HepG2 (cell line): ENCODE measurements around the gene SH3BP2. TPM values are rescaled to one million over a fixed set of nuclear protein-coding genes. Genes with fewer than 3 reads are reported as not detected.

Experiments
- ARID4A ChIP-seq: sonication (generic); formaldehyde crosslinking; IDR thresholded peaks from 2 replicates; pipeline ENCODE4 v1.5.0; 2020; ENCODE audit warnings: mild to moderate bottlenecking, missing genetic modification reagents, borderline replicate concordance
- ATF7 ChIP-seq, 2 experiments: fragments of 450-650 bp in 1 of 2; sonication (generic) in 1 of 2; formaldehyde crosslinking in 1 of 2; IDR thresholded peaks; 2 replicates each; pipeline versions ENCODE4 v1.4.0 to v1.6.1; 2016 to 2020; ENCODE audit warnings: antibody characterized with exemption in 1 of 2, mild to moderate bottlenecking in 1 of 2, missing genetic modification reagents in 1 of 2
- BATF2 ChIP-seq: sonication (generic); formaldehyde crosslinking; IDR thresholded peaks from 2 replicates; pipeline ENCODE4 v1.8.0; 2022; ENCODE audit warnings: mild to moderate bottlenecking, missing genetic modification reagents, moderate library complexity
- BORCS8-MEF2B ChIP-seq: sonication (generic); formaldehyde crosslinking; IDR thresholded peaks from 2 replicates; pipeline ENCODE4 v1.8.0; 2022; ENCODE audit warnings: mild to moderate bottlenecking, missing genetic modification reagents
- HNF4G ChIP-seq, 2 experiments: sonication (generic) in 1 of 2; formaldehyde crosslinking in 1 of 2; IDR thresholded peaks; 2 replicates each; pipeline versions ENCODE4 v1.4.0 to v1.6.1; 2011 to 2020; ENCODE audit warnings: borderline replicate concordance in 2 of 2, low read depth in 2 of 2, mild to moderate bottlenecking in 2 of 2, low read length in 1 of 2, missing genetic modification reagents in 1 of 2, moderate library complexity in 1 of 2
- KLF12 ChIP-seq: sonication (generic); formaldehyde crosslinking; IDR thresholded peaks from 2 replicates; pipeline ENCODE4 v1.4.0; 2020; ENCODE audit warnings: missing genetic modification reagents, borderline replicate concordance
- POLR2AphosphoS2 ChIP-seq: IDR thresholded peaks from 2 replicates; pipeline ENCODE4 v1.6.1; 2011; ENCODE audit warnings: low read depth, low read length, improper control_type of control experiment
- ZBTB1 ChIP-seq: sonication (generic); formaldehyde crosslinking; IDR thresholded peaks from 2 replicates; pipeline ENCODE4 v1.4.0; 2020; ENCODE audit warnings: missing genetic modification reagents, borderline replicate concordance
- ZFP82 ChIP-seq: sonication (generic); formaldehyde crosslinking; IDR thresholded peaks from 2 replicates; pipeline ENCODE4 v1.5.1; 2020; ENCODE audit warnings: mild to moderate bottlenecking, missing genetic modification reagents, borderline replicate concordance
- ZNF543 ChIP-seq: sonication (generic); formaldehyde crosslinking; IDR thresholded peaks from 2 replicates; pipeline ENCODE4 v1.4.0; 2020; ENCODE audit warnings: mild to moderate bottlenecking, missing genetic modification reagents
- ZNF546 ChIP-seq: sonication (generic); formaldehyde crosslinking; conservative IDR thresholded peaks from 2 replicates; pipeline ENCODE4 v1.8.1; 2023; ENCODE audit warnings: mild to moderate bottlenecking, missing genetic modification reagents
- polyA plus RNA-seq, 8 experiments: library from polyadenylated mRNA; depleted of rRNA in 3 of 8; stranded (reverse) in 7 of 8; unstranded in 1 of 8; fragments of >200 nt; fragmentation: Illumina TruSeq in 4 of 8; extraction: Trizol in 4 of 8; gene quantifications; 2 replicates each; pipeline versions ENCODE4 v1.2.1 to v1.2.3, GENCODE V29; 2011 to 2016; ENCODE audit warnings: low read depth in 4 of 8, missing spikeins in 1 of 8, mixed read lengths in 1 of 8; ENCODE audit not compliant: insufficient read depth in 1 of 8
- total RNA-seq, 5 experiments: library from RNA; depleted of rRNA; stranded (reverse); fragments of >200 nt; fragmentation: Illumina TruSeq; extraction: Trizol; gene quantifications; 2 replicates each; pipeline ENCODE4 v1.2.3, GENCODE V29; 2016; ENCODE audit warnings: low read depth in 1 of 5
- TF ChIP-seq, protein P1 (sequence below): sonication (generic); formaldehyde crosslinking; conservative IDR thresholded peaks from 2 replicates; pipeline ENCODE4 v1.8.1; 2023; ENCODE audit warnings: missing genetic modification reagents
- TF ChIP-seq, protein P2 (sequence below): sonication (generic); formaldehyde crosslinking; IDR thresholded peaks from 2 replicates; pipeline ENCODE4 v1.5.1; 2020; ENCODE audit warnings: mild to moderate bottlenecking, missing genetic modification reagents, moderate library complexity
- TF ChIP-seq, protein P3 (sequence below): sonication (generic); formaldehyde crosslinking; IDR thresholded peaks from 2 replicates; pipeline ENCODE4 v1.4.0; 2020; ENCODE audit warnings: missing genetic modification reagents

Gene SH3BP2
- total and polyA plus RNA-seq, 2 of the 13 experiments (the other 11 are each of a cell fraction or from before 2014, with no cell fraction given), result 16.9 to 34.5 TPM

DNA sequence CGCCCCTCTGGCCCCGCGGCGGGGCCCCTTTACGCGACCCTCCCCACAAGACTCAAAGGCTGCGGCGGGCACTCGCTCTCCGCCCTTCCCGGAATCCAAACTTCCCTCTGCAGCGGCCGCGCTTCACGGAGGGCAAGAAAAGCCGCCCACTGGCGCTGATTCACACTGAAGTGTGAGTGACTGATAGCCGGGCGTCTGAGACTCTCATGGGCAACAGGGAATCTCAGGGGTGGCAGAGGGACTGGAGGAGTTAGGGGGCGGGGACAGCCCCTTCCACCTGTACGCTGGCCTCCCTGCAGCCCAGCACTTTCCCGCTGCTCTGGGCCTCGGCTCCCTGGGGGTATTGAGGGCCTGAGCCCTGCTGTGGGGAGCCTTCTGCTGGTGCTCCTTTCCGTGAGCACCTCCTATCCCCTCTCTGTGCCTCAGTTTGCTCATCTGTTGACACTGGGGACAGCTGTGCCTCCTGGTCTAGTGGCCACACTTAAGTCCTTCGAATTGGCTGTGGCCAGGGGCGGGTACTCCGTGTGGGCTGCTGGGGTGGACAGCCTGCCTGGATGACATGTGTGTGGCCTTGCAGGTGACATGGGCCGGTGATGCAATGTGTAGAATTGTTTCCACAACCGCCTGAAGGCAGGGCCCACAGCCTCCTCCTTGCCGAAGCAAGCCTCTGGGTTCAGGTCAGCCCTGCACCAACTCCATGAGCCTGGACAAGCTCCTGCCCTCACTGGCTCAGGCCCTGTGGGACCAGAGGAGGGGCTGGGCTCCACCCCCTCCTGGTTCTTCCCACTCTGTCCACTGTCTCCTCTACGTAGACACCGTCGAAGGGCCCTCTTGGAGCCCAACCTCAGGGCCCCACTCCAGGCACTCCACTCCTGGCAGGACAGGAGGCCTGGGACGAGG lies 951 bp downstream of the SH3BP2 start (continued):
- 0 out of 2 replicates have a peak, but pooled peaks have one; percentile 59 for TF ChIP-seq ZNF546 (CRISPR knock-in tag)
- TF ChIP-seq POLR2AphosphoS2, result no peak
- peak; percentile 70 for TF ChIP-seq BORCS8-MEF2B (CRISPR knock-in tag)
- TF ChIP-seq, protein P1, sequence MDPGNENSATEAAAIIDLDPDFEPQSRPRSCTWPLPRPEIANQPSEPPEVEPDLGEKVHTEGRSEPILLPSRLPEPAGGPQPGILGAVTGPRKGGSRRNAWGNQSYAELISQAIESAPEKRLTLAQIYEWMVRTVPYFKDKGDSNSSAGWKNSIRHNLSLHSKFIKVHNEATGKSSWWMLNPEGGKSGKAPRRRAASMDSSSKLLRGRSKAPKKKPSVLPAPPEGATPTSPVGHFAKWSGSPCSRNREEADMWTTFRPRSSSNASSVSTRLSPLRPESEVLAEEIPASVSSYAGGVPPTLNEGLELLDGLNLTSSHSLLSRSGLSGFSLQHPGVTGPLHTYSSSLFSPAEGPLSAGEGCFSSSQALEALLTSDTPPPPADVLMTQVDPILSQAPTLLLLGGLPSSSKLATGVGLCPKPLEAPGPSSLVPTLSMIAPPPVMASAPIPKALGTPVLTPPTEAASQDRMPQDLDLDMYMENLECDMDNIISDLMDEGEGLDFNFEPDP (CRISPR knock-in tag), result peak; percentile 87; the same call in 1 of the 2 replicates
- TF ChIP-seq BATF2 (CRISPR knock-in tag), result no peak
- TF ChIP-seq ZBTB1, result no peak
- TF ChIP-seq, protein P2, sequence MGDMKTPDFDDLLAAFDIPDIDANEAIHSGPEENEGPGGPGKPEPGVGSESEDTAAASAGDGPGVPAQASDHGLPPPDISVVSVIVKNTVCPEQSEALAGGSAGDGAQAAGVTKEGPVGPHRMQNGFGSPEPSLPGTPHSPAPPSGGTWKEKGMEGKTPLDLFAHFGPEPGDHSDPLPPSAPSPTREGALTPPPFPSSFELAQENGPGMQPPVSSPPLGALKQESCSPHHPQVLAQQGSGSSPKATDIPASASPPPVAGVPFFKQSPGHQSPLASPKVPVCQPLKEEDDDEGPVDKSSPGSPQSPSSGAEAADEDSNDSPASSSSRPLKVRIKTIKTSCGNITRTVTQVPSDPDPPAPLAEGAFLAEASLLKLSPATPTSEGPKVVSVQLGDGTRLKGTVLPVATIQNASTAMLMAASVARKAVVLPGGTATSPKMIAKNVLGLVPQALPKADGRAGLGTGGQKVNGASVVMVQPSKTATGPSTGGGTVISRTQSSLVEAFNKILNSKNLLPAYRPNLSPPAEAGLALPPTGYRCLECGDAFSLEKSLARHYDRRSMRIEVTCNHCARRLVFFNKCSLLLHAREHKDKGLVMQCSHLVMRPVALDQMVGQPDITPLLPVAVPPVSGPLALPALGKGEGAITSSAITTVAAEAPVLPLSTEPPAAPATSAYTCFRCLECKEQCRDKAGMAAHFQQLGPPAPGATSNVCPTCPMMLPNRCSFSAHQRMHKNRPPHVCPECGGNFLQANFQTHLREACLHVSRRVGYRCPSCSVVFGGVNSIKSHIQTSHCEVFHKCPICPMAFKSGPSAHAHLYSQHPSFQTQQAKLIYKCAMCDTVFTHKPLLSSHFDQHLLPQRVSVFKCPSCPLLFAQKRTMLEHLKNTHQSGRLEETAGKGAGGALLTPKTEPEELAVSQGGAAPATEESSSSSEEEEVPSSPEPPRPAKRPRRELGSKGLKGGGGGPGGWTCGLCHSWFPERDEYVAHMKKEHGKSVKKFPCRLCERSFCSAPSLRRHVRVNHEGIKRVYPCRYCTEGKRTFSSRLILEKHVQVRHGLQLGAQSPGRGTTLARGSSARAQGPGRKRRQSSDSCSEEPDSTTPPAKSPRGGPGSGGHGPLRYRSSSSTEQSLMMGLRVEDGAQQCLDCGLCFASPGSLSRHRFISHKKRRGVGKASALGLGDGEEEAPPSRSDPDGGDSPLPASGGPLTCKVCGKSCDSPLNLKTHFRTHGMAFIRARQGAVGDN (CRISPR knock-in tag), result peak; percentile 96
- peak; percentile 83 for TF ChIP-seq ARID4A (CRISPR knock-in tag)
- TF ChIP-seq, protein P3, sequence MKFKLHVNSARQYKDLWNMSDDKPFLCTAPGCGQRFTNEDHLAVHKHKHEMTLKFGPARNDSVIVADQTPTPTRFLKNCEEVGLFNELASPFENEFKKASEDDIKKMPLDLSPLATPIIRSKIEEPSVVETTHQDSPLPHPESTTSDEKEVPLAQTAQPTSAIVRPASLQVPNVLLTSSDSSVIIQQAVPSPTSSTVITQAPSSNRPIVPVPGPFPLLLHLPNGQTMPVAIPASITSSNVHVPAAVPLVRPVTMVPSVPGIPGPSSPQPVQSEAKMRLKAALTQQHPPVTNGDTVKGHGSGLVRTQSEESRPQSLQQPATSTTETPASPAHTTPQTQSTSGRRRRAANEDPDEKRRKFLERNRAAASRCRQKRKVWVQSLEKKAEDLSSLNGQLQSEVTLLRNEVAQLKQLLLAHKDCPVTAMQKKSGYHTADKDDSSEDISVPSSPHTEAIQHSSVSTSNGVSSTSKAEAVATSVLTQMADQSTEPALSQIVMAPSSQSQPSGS (CRISPR knock-in tag), result no peak
- TF ChIP-seq KLF12 (CRISPR knock-in tag), result 0 out of 2 replicates have a peak, but pooled peaks have one; percentile 42
- no peak for TF ChIP-seq ZFP82 (CRISPR knock-in tag)
- peak; percentile 42; the same call in 1 of the 2 replicates for TF ChIP-seq ZNF543 (CRISPR knock-in tag)
- no peak for TF ChIP-seq HNF4G (IDR thresholded peaks at IDR 0.05; ENCODE audit: borderline replicate concordance, low read depth, low read length)
- TF ChIP-seq HNF4G (CRISPR knock-in tag; IDR thresholded peaks at IDR 0.05; ENCODE audit: borderline replicate concordance, low read depth), result no peak
- 0 out of 2 replicates have a peak, but pooled peaks have one; percentile 27 for TF ChIP-seq ATF7 (IDR thresholded peaks at IDR 0.05)
- no peak for TF ChIP-seq ATF7 (CRISPR knock-in tag; IDR thresholded peaks at IDR 0.05)
